OCI-LY7 (cell line): ENCODE data around the gene KCNQ1. TPM values are rescaled to one million over a fixed set of nuclear protein-coding genes. Genes with fewer than 3 reads are reported as not detected.

Experiments
- BruUV-seq: library from RNA; stranded (reverse); fragments of 400-500 nt; replicated peaks from 2 replicates; lab custom pipeline; 2021; lab: Mats Ljungman, UMichigan
- CTCF ChIA-PET: fragments of 300-600 bp; sonication (Branson Sonifier 250); formaldehyde crosslinking; loops from one replicate; lab custom pipeline; 2022; ENCODE audit warnings: antibody characterized with exemption; ENCODE audit not compliant: unreplicated experiment; lab: Charles Lee
- POLR2A ChIA-PET: fragments of 300-600 bp; sonication (Branson Sonifier 250); formaldehyde crosslinking; loops from one replicate; lab custom pipeline; 2022; ENCODE audit warnings: antibody characterized with exemption; lab: Charles Lee
- DNase-seq: peaks from one replicate; pipeline ENCODE4 v3.0.0-alpha.2; 2015; ENCODE audit warnings: low spot score
- H2AFZ ChIP-seq: fragments of 200-600 bp; sonication (generic), shearing (Covaris generic); 2 replicates; pipeline ENCODE4 v1.6.1; 2014; ENCODE audit warnings: mild to moderate bottlenecking, antibody characterized with exemption, low read length, moderate library complexity
- H3K27ac ChIP-seq: fragments of 200-600 bp; sonication (generic); 2 replicates; pipeline ENCODE4 v1.5.1; 2014; ENCODE audit warnings: mixed run types, low read depth, mild to moderate bottlenecking, moderate library complexity, low read length, inconsistent platforms; ENCODE audit not compliant: poor library complexity, severe bottlenecking
- H3K36me3 ChIP-seq: fragments of 200-600 bp; sonication (generic); 2 replicates; pipeline ENCODE4 v1.6.1; 2014; ENCODE audit warnings: mild to moderate bottlenecking, antibody characterized with exemption, low read length, moderate library complexity, mixed read lengths; ENCODE audit not compliant: insufficient read depth
- H3K4me1 ChIP-seq: fragments of 200-600 bp; sonication (generic); 2 replicates; pipeline ENCODE4 v1.5.1; 2014; ENCODE audit warnings: mild to moderate bottlenecking, low read length; ENCODE audit not compliant: insufficient read depth, poor library complexity, severe bottlenecking
- H3K4me2 ChIP-seq: fragments of 200-600 bp; sonication (generic); 2 replicates; pipeline ENCODE4 v1.6.1; 2014; ENCODE audit warnings: mild to moderate bottlenecking, low read length
- H3K4me3 ChIP-seq: fragments of 200-600 bp; sonication (generic); 2 replicates; pipeline ENCODE4 v1.5.1; 2014; ENCODE audit warnings: mild to moderate bottlenecking, low read depth, low read length; ENCODE audit not compliant: poor library complexity, severe bottlenecking
- H3K79me2 ChIP-seq: fragments of 200-600 bp; sonication (generic); 2 replicates; pipeline ENCODE4 v1.6.1; 2016; ENCODE audit warnings: low read depth, mild to moderate bottlenecking, low read length, moderate library complexity, mixed read lengths; ENCODE audit not compliant: insufficient read depth
- H3K9me2 ChIP-seq: fragments of 200-600 bp; sonication (generic); 2 replicates; pipeline ENCODE4 v1.6.1; 2016; ENCODE audit warnings: mild to moderate bottlenecking, low read length, mixed read lengths; ENCODE audit not compliant: insufficient read depth
- H3K9me3 ChIP-seq: fragments of 200-600 bp; sonication (generic); 2 replicates; pipeline ENCODE4 v1.6.1; 2014; ENCODE audit warnings: mild to moderate bottlenecking, mixed run types, low read length, mixed read lengths
- H4K20me1 ChIP-seq: fragments of 200-600 bp; sonication (generic); 2 replicates; pipeline ENCODE4 v1.6.1; 2014; ENCODE audit warnings: mild to moderate bottlenecking, antibody characterized with exemption, low read length, moderate library complexity, mixed read lengths; ENCODE audit not compliant: insufficient read depth
- CTCF ChIP-seq: fragments of 200-600 bp; sonication (generic); conservative IDR thresholded peaks from 2 replicates; pipeline ENCODE4 v1.5.1; 2014; ENCODE audit warnings: mild to moderate bottlenecking, antibody characterized with exemption, low read length, moderate library complexity, mixed read lengths
- EZH2phosphoT487 ChIP-seq: fragments of 200-600 bp; sonication (generic); IDR thresholded peaks from 2 replicates; pipeline ENCODE4 v1.6.1; 2018; ENCODE audit warnings: low read depth, borderline replicate concordance, mild to moderate bottlenecking, mixed run types, antibody characterized with exemption, low read length, moderate library complexity, mixed read lengths
- intact Hi-C: fragments of 100-400 bp; cut with micrococcal nuclease; formaldehyde crosslinking; loops from one replicate; pipeline ENCODE4 v1.10.0; 2022; ENCODE audit not compliant: unreplicated experiment
- total RNA-seq, 2 experiments: library from RNA; depleted of rRNA in 1 of 2; stranded (reverse); fragments of >200 nt in 1 of 2; shearing (Covaris generic) in 1 of 2; gene quantifications; 2 replicates each; pipeline ENCODE4 v1.2.3, GENCODE V29; 2014 to 2022

KCNQ1 gene
- total RNA-seq, 2 experiments from 2014 or later, result 0.22 to 1.3 TPM

- no peaks in the 10 kb centered on the region for H3K9me3 ChIP-seq
- no peaks in the 10 kb centered on the region for H3K36me3 ChIP-seq
- H3K4me3 ChIP-seq, result no peak overlapping the region
- POLR2A ChIA-PET, result no interaction called here
- no peaks in the 10 kb centered on the region for H3K4me1 ChIP-seq
- no peak for TF ChIP-seq CTCF
- TF ChIP-seq EZH2phosphoT487, result no peak
- H3K9me2 ChIP-seq, result no peaks in the 10 kb centered on the region
- H3K79me2 ChIP-seq, result no peaks in the 10 kb centered on the region
- CTCF ChIA-PET, result no interaction called here
- no peak overlapping the region for H2AFZ ChIP-seq
- H4K20me1 ChIP-seq, result no peaks in the 10 kb centered on the region
- no peak for DNase-seq
- no TSS peak for BruUV-seq
- intact Hi-C loops, result no loop called here
- no peak overlapping the region for H3K4me2 ChIP-seq
- H3K27ac ChIP-seq, result no peak overlapping the region
These were observed 294.0 kb downstream of the KCNQ1 start for GRCh38 chr11:2738551-2739431.

GRCh38 chr11:2739531-2740274 lies 294.9 kb downstream of the KCNQ1 start:
- no peak overlapping the region for H3K27ac ChIP-seq
- H3K9me3 ChIP-seq, result no peaks in the 10 kb centered on the region
- no peak overlapping the region for H3K4me3 ChIP-seq
- H3K9me2 ChIP-seq, result no peaks in the 10 kb centered on the region
- no peak for DNase-seq
- ChIA-PET CTCF (no interaction called here), POLR2A (no interaction called here)
- H2AFZ ChIP-seq, result no peak overlapping the region
- no peaks in the 10 kb centered on the region for H3K4me1 ChIP-seq
- intact Hi-C loops, result no loop called here
- no peaks in the 10 kb centered on the region for H3K36me3 ChIP-seq
- no TSS peak for BruUV-seq
- H3K4me2 ChIP-seq, result no peak overlapping the region
- H3K79me2 ChIP-seq, result no peaks in the 10 kb centered on the region
- no peaks in the 10 kb centered on the region for H4K20me1 ChIP-seq
- TF ChIP-seq CTCF (no peak), EZH2phosphoT487 (no peak)
